Cardiac septum (tissue), 1 donor: ENCODE data around the gene TCF12. TPM values are rescaled to one million over a fixed set of nuclear protein-coding genes. Genes with fewer than 3 reads are reported as not detected.
"Not testable (repeated sequence)": the region's sequence is repeated elsewhere in the genome, so short reads cannot be mapped to it uniquely, and the experiment has no call there.

Experiments
- DNase-seq: peaks from one replicate; pipeline ENCODE4 v3.0.0-alpha.2; 2020; ENCODE audit warnings: low spot score
- intact Hi-C: fragments of 100-400 bp; cut with DNase I; formaldehyde crosslinking; loops from one replicate; pipeline ENCODE4 v1.14.0; 2022
- total RNA-seq: library from RNA; stranded (reverse); fragmentation: NEBNext Ultra II Directional; extraction: Animal tissue kit (Norgen Biotek cat#: 25700); gene quantifications from one replicate; pipeline ENCODE4 v1.2.1, GENCODE V29; 2021
- donor health status: DM: no; HTN: no; CAD: no.

The TCF12 gene
- total RNA-seq, 1 donor from 2014 or later = 57.3 TPM

DNA sequence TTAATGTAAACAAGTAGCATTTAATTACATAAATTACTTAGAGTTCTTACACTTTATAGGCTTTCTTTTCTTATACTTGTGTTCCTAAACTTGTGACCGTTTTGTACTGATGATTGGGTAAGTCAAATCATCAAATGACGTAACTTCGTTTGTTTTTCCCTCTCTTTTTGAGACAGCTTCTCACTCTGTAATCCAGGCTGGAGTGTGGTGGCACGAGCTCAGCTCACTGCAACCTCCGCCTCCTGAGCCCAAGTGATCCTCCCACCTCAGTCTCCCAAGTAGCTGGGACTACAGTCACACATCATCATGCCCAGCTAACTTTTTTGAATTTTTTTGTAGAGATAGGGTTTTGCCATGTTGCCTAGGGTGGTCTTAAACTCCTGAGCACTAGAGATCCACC is 226.0 kb downstream of the TCF12 start:
- intact Hi-C loops = loop anchor here (10.0 kb wide), 1 partner anchor 650 kb away; no protein-coding TSS in a partner anchor
- no peak for DNase-seq

DNA sequence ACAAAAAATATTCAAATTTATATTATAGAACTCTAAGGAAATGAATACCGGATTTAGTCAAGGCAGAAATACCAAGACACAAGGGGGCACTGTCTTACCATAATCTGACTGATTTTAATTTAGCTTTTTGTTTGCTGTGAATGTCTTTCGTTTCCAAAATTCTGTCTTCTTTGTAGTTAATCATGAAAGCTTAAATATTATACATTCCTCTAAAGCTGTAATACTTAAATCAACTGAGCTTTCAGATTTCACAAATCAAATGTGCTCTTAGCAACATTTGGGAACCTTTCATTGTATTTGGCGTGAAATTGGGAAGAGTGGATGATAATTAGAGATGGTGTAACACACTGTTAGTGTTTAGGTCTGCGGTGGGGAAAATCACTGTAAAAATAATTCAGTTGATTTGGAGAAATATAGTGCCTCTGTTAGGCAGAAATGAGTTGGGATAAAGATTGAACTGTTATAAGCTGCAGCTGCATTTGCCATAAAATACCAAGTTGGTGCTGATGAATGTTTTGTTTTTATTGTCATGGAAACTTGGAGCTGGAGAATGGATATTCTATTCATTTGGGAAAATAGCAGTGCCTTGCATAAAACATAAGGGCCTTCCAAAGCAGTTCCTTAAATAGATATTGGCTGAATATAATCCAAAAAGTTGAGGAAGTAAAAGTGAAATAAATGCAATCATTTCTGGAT is 228.2 kb downstream of the TCF12 start:
- intact Hi-C loops = loop anchor here (1.0 to 10.0 kb wide), 3 partner anchors 66 to 652 kb away; no protein-coding TSS in a partner anchor
- no peak for DNase-seq

DNA sequence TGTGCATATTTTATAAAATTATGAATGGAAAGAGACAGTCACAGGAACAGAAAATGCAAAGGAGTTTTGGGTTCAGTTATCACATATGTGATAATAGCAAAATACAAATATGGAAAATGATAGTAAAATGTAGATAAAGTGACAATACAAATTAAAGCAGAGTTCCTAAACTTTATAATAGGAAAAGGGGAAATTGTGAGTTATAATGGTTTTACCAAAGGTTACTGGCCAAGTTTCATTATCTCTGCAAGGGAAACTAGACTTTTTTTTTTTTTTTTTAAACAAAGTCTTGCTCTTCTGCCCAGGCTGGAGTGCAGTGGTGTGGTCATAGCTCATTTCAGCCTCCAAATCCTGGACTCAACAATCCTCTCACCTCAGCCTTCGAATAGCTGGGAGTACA is 229.2 kb downstream of the TCF12 start:
- no peak for DNase-seq

DNA sequence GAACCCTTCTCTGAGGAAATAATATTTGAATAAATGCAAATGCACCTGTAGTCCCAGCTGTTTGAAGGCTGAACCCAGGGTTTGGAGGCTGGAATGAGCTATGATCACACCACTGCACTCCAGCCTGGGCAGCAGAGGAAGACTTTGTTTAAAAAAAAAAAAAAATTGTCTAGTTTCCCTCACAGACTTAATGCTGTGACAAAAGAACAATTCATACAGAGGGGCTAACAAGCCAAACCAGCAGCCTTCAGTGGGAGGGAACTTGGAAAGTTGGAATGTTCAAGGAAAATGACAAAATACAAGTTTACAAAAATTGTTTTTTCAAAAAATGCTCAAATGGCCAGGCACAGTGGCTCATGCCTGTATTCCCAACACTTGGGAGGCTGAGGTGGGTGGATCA is 229.8 kb downstream of the TCF12 start:
- no peak for DNase-seq
- intact Hi-C loops = loop anchor here (5.0 to 10.0 kb wide), 2 partner anchors 64 to 653 kb away; no protein-coding TSS in a partner anchor

More for the DNA sequence above, 229.2 kb downstream of the TCF12 start:
- intact Hi-C loops = loop anchor here (5.0 to 10.0 kb wide), 2 partner anchors 65 to 653 kb away; no protein-coding TSS in a partner anchor

DNA sequence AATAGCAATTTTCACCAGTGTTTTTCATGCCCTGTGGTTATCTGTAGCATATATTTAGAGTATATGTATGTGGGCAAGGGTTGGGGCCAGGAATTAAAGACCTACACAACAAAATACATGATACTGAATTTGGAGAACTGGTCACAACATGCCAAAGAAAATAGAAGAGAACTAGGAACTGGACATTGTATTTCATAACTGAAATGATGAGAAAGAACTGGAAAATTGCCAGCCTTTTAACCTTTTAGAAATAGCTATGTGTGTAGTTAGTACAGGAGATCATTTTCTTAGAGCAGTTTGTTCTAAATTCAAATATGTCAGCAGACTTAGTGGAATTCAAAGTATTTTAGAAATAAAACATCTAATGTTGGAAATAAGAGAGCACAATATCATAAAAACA is 230.8 kb downstream of the TCF12 start:
- no peak for DNase-seq
- intact Hi-C loops = loop anchor here (5.0 to 10.0 kb wide), 2 partner anchors 63 to 654 kb away; no protein-coding TSS in a partner anchor

DNA sequence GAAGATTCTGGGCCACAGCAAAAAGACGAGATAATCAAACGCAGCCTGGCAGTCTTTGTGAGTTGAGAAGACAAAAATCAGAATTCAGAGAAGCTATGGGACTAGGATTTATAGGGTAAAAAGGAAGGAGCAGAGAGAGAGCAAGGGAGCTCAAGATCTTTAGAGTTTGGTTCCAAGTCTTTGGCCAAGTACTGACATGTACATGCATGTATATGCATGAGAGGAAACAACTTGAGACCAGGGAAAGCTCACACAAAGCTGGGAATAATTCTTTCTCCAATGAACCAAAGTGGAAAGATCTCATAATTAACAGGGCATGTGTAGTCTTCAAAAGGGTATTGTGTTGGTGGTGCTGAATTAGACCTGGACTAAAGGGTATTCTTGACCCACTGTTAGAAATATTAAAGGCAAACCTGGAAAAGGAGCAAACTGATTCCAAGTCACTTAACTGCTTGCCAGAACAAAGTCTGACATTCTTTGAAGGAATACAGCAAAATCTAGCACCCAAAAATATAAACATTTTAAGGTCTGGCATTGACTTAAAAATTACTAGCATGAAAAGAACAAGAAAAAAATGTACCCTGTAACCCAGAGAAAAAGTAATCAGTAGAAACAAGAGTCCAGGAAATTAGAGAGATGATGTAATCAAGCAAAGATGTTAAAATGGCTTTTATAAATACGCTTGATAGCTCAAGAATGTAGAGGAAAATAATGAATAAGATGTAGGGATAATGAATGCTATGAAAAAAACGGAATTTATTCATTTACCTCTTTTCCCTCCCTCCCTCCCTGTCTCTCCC is 231.8 kb downstream of the TCF12 start:
- intact Hi-C loops = loop anchor here (10.0 kb wide), 1 partner anchor 375 kb away; no protein-coding TSS in a partner anchor

DNA sequence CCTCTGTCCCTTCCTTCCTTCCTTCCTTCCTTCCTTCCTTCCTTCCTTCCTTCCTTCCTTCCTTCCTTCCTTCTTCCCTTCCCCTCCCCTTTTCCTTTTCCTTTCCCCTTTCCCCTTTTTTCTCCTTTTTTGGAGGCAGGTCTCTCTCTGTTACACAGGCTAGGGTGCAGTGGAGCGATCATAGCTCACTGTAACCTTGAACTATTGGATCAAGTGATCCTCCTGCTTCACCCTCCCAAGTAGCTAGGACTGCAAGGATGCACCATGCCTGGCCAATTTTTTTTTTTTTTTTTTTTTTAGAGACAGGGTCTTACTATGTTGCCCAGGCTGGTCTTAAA is 232.4 kb downstream of the TCF12 start:
- intact Hi-C loops = loop anchor here (10.0 kb wide), 1 partner anchor 374 kb away; no protein-coding TSS in a partner anchor
- not testable (repeated sequence) for DNase-seq

More for the DNA sequence above, 231.8 kb downstream of the TCF12 start:
- DNase-seq = no peak

DNA sequence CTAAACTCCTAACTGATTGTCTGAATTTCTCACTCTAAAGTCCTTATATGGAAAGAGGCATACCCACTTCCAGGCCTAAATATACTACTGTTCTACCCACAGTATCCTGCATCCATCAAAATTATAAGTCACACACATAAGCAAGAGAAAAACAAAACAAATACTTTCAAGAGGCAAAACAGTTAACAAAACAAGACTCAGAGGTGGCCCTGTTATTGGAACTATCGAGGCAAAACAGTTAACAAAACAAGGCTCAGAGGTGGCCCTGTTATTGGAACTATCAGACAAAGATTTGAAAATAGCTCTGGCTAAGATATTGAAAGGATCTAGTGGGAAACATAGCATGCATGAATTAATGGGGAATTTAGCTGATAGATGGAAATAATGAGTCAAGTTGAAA is 233.7 kb downstream of the TCF12 start:
- no peak for DNase-seq
- intact Hi-C loops = loop anchor here (10.0 kb wide), 1 partner anchor 373 kb away; no protein-coding TSS in a partner anchor

DNA sequence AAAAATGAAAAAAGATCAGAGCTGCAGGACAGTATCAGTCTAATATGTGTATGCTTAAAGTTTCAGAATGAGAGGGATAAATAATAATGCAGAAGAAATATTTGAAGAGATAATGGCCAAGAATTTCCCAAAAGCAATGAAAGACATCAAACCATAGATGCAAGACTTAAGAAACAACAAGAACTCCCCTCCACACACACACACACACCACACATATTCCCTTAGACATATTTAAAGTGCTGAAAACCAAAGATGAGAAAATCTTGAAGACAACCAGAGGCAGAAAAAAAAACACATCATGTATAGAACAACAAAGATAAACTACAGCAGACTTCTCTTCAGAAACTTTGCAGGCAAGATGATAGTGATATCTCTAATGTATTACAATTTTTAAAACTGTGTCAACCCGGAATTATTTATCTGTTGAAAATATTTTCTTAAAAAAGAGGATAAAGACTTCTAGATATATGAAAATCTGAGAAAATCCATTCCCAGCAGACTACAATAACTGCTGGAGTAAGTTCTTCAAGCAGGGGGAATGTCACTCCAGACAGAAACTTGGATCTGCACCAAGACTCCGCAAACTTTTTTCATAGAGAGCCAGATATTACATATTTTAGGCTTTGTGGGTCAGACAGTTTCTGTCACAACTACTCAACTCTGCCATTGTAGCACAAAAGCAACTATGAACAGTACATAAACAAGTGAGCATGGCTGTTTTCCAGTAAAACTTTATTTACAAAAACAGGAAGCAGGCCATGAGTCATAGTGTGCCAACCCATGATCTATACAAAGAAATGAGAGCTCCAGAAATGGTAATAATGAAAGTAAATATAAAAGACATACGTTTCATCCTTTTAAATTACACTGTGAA is 234.5 kb downstream of the TCF12 start:
- no peak for DNase-seq
- intact Hi-C loops = loop anchor here (10.0 kb wide), 1 partner anchor 372 kb away; no protein-coding TSS in a partner anchor

DNA sequence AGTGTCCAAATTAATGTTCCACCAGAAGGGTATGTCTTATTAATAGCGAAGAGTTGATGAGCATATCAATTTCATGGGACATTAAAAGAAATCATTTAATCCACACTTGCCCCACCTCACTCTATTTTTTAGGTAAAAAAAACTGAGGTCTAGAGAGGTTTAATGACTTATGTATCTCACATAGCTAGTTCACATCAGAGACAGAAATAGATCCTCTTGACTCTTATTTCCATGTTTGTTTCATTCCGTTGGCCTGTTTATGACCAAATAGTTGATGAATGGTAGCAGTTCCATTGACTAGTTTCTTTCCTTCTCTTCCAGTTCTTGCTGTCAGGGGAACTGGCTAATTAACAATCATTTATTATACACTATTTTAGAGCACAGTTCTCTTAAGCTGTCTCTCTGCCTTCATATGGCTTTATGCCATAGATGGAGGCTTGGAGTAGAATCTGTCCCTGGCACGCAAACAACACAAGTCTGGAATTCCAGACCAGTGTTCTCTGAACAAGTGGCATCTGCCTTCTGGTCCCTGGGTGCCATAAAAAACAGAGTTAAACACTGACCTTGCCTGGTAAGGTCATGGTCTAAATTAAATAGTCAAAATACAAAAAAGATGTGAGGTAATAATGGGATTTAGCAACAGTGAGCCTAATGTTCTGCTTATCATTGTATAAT is 237.9 kb downstream of the TCF12 start:
- intact Hi-C loops = loop anchor here (10.0 kb wide), 1 partner anchor 368 kb away; no protein-coding TSS in a partner anchor

DNA sequence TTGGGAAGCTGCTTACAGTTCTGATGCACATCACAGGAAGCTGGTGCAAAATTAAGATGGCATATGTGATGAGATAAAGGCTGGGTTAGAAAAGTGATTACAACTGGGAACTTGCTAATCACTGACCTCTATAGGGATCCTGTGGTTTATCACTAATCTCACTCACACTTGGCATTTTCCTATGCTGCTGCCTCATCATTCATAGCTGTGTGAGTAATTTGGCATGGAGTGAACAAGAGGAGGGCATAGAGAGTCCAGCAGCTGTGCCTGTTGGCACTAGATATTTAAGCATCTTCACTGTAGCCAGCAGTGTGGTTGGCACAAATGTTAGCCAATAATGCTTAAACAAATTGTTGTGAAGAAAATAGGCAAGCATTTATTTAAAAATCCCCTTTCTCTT is 240.1 kb downstream of the TCF12 start:
- DNase-seq = no peak
- intact Hi-C loops = loop anchor here (10.0 kb wide), 1 partner anchor 366 kb away; no protein-coding TSS in a partner anchor

More for the DNA sequence above, 237.9 kb downstream of the TCF12 start:
- no peak for DNase-seq

DNA sequence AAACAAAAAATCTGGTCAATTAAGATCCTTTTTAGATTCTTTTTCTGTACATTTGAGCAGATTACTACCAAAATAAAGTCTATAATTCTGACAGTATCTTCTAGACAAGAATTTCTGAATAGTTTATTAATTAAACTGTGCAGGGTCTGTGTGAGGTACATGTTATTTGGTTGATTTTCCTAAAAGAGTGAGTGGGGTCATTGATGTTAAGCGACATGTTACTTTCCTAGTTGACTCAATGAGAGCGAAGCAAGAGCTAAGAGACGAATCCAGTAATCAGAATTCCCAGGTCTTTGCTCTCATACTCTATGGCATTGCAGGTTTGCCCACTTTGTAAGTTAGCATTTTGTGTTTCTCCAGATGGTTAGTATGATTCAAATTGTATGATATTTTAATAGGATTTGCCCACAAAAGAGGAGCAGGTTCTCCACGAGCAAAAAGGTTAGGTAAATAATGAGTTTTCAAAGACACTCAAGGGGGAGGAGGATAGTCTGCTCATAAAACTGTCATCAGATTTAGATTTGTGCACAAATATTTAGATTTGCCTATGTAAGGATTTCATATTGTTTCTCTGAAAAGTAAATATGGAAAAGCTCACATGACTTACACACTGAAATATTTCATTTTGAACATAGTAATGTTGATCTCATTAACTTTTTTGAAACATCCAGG is 240.7 kb downstream of the TCF12 start:
- DNase-seq = no peak
- intact Hi-C loops = loop anchor here (10.0 kb wide), 1 partner anchor 366 kb away; no protein-coding TSS in a partner anchor

DNA sequence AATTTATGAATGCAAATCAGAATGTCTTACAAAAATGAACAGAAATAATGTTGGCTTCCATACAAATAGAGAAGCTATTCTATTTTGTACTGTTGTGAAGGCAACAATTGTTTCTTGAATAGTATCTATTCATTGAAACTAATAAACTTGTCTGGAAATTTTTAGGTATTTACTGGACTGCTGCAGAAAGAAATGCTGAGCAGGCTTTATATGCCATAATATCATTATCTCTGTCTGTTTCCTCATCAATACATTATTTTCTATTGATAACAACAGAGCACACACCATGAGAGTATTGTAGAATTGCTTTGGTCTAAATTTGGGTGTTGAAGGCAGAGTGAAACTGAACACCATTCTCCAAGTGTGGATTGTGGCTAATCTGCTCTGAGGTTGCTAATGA is 241.3 kb downstream of the TCF12 start:
- DNase-seq = no peak
- intact Hi-C loops = loop anchor here (10.0 kb wide), 1 partner anchor 365 kb away; no protein-coding TSS in a partner anchor

DNA sequence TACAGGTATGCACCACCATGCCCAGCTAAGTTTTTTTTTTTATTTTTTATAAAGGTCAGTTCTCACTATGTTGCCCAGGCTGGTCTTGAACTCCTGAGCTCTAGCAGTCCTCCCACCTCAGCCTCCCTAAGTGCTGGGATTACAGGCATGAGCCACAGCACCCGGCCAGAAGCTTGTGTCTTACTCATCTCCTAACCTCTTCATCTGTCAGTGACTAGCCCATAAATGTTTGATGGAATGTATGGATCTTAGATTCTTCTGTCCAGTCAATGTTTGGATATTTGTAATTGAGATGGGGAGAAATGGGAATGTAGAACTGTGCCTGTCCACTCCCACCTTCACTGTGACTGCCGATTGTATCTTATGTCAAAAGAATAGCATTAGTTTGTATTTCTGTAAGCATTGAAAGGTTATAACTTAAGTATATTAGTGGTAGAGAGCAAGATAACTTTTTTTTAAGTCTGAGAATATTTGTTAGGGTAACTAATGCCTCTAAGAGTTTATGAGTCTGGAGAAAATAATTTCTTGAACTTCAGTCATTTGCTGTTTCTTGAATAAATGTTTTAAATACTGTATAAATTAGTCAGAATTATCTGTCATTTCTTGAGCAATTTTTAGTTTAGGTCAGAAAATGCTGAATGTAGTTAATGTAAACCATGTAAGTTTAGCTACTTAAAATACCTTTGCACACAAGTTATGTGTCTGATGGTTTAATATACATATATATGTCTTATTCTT is 242.5 kb downstream of the TCF12 start:
- intact Hi-C loops = no loop called here
- no peak for DNase-seq

DNA sequence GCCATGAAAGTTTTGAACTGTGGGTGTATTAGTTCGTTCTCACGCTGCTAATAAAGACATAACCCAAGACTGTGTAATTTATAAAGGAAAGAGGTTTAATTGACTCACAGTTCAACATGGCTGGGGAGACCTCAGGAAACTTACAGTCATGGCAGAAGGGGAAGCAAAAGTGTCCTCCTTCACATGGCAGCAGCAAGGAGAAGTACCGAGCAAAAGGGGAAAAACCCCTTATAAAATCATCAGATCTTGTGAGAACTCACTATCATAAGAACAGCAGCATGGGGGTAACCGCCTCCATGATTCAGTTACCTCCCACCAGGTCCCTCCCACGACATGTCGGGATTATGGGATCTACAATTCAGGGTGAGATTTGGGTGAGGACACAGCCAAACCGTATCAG is 245.8 kb downstream of the TCF12 start:
- DNase-seq, intact Hi-C loops: not testable (repeated sequence)

DNA sequence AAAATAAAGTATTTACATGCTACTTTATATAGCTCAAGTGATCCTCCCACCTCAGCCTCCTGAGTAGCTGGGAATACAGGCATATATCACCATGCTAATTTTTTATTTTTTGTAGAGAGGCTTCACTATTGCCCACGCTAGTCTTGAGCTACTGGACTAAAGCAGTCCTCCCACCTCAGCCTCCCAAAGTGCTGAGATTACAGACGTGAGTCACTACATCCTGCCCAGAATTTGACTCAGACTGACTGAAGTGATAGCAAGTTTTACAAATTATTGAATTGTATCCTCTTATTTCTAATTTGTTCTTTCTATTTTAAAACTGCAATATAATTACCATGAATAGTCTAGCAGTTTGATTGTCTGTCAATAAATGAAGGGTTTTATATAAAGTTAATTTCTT is 247.5 kb downstream of the TCF12 start:
- no peak for DNase-seq
- intact Hi-C loops = no loop called here

DNA sequence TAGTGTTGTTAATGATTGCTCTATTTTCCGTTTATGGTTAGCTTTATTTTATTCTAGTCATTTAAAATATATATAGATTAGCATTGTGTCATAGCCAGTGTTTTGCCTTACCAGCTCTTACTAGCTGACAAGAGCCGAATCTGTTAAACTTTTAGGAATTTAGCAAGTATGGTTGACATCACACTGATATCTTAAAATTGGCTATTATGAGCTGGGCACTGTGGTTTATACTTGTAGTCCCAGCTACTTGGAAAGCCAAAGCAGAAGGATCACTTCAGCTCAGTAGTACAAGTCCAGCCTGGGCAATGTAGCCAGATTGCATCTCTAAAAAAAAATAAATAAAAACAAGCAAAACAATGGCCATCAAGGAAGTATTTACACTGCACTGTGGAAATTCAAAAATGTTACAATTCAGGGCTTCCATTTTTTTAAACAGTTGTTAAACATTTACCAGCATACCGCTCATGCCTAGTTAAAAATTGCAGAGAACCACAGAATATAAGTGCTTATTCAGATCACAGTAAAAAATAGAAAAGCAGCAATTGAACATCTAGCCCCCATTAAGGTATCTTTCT is 249.5 kb downstream of the TCF12 start:
- no peak for DNase-seq
- intact Hi-C loops = no loop called here
